Non-pigmented ciliary epithelial cell (primary cell): Measurements from ENCODE around the gene TPSB2.
"Not testable (repeated sequence)": the region's sequence is repeated elsewhere in the genome, so short reads cannot be mapped to it uniquely, and the experiment has no call there.

Experiments used
- DNase-seq: peaks from one replicate; pipeline ENCODE4 v3.0.0-alpha.2; 2010; ENCODE audit warnings: low read depth

Gene TPSB2

GRCh38 chr16:1240436-1240835 is 10.5 kb upstream of the TPSB2 start, which contains the start of gene TPSAB1:
Gene TPSAB1 (plus strand): TSS chr16:1240705. CDS start chr16:1240939, 234 bp downstream.
- DNase-seq = not testable (repeated sequence)

- not testable (repeated sequence) for DNase-seq
Observed at GRCh38 chr16:1239575-1239974, 9.6 kb upstream of the TPSB2 start.

- DNase-seq = not testable (repeated sequence)
Observed at GRCh38 chr16:1238909-1239308, 8.9 kb upstream of the TPSB2 start.

- no peak for DNase-seq
Observed at GRCh38 chr16:1237990-1238389, 8.0 kb upstream of the TPSB2 start.

- DNase-seq = not testable (repeated sequence)
Observed at GRCh38 chr16:1236659-1237058, 6.7 kb upstream of the TPSB2 start.

- not testable (repeated sequence) for DNase-seq
Observed at GRCh38 chr16:1232049-1232748, 2.2 kb upstream of the TPSB2 start.

- not testable (repeated sequence) for DNase-seq
Observed at GRCh38 chr16:1231301-1231700, 1.3 kb upstream of the TPSB2 start.

- not testable (repeated sequence) for DNase-seq
Observed at GRCh38 chr16:1230471-1231212, 658 bp upstream of the TPSB2 start.

GRCh38 chr16:1229476-1229875 is 508 bp downstream of the TPSB2 start:
- not testable (repeated sequence) for DNase-seq

- not testable (repeated sequence) for DNase-seq
Observed at GRCh38 chr16:1228227-1228626, 1.8 kb downstream of the TPSB2 start.

GRCh38 chr16:1226692-1227091 is 3.3 kb downstream of the TPSB2 start:
- DNase-seq = not testable (repeated sequence)

- not testable (repeated sequence) for DNase-seq
Observed at GRCh38 chr16:1225728-1226311, 4.2 kb downstream of the TPSB2 start.

- no peak for DNase-seq
Observed at GRCh38 chr16:1225051-1225451, 4.9 kb downstream of the TPSB2 start, which contains the start of gene TPSG1. Gene TPSG1 (minus strand): TSS chr16:1225268. CDS start chr16:1225252, 16 bp downstream.

GRCh38 chr16:1224558-1224957 is 5.4 kb downstream of the TPSB2 start:
- DNase-seq = no peak

- no peak for DNase-seq
Observed at GRCh38 chr16:1223355-1224214, 6.4 kb downstream of the TPSB2 start.

GRCh38 chr16:1222553-1223354 is 7.2 kb downstream of the TPSB2 start:
- DNase-seq = no peak

GRCh38 chr16:1221628-1222552 is 8.1 kb downstream of the TPSB2 start:
- DNase-seq = no peak

GRCh38 chr16:1220841-1221627 is 8.9 kb downstream of the TPSB2 start:
- no peak for DNase-seq
